BJ (cell line): ENCODE results near the gene ANGEL2. TPM values are rescaled to one million over a fixed set of nuclear protein-coding genes. Genes with fewer than 3 reads are reported as not detected.

ENCODE experiments used
- CTCF ChIA-PET: fragments of 350-600 bp; formaldehyde crosslinking; extraction: SDS; loops from one replicate; lab custom pipeline; 2021; ENCODE audit warnings: antibody characterized with exemption, inconsistent platforms; lab: Yijun Ruan, JAX
- POLR2A ChIA-PET: fragments of 300-600 bp; sonication (Branson Sonifier 250); formaldehyde crosslinking; extraction: SDS; loops from one replicate; lab custom pipeline; 2021; ENCODE audit warnings: antibody characterized with exemption; lab: Charles Lee
- DNase-seq: peaks from one replicate; pipeline ENCODE4 v3.0.0-alpha.2; 2011; ENCODE audit warnings: low read depth
- H3K27me3 ChIP-seq: 2 replicates; pipeline ENCODE4 v1.6.0; 2011; ENCODE audit warnings: low read length; ENCODE audit not compliant: control insufficient read depth, insufficient read depth
- H3K36me3 ChIP-seq: 2 replicates; pipeline ENCODE4 v1.5.1; 2011; ENCODE audit warnings: low read length; ENCODE audit not compliant: control insufficient read depth, insufficient read depth
- H3K4me3 ChIP-seq: 2 replicates; pipeline ENCODE4 v1.5.1; 2011; ENCODE audit warnings: low read depth, mild to moderate bottlenecking, control low read depth, low read length
- polyA minus RNA-seq: library from RNA; depleted of rRNA, polyadenylated mRNA; stranded (reverse); fragments of >200 nt; gene quantifications from 2 replicates; pipeline ENCODE4 v1.2.3, GENCODE V29; 2011; rRNA and poly(A)+ RNA removed
- polyA plus RNA-seq: library from polyadenylated mRNA; depleted of rRNA; stranded (reverse); fragments of >200 nt; gene quantifications from 2 replicates; pipeline ENCODE4 v1.2.3, GENCODE V29; 2011; rRNA removed
- TF ChIP-seq, protein P1 (sequence below): IDR thresholded peaks from 2 replicates; pipeline ENCODE4 v1.5.1; 2011; ENCODE audit warnings: low read depth, mild to moderate bottlenecking, control low read depth, inconsistent platforms, low read length, moderate library complexity; ENCODE audit not compliant: insufficient read depth

Gene ANGEL2, protein sequence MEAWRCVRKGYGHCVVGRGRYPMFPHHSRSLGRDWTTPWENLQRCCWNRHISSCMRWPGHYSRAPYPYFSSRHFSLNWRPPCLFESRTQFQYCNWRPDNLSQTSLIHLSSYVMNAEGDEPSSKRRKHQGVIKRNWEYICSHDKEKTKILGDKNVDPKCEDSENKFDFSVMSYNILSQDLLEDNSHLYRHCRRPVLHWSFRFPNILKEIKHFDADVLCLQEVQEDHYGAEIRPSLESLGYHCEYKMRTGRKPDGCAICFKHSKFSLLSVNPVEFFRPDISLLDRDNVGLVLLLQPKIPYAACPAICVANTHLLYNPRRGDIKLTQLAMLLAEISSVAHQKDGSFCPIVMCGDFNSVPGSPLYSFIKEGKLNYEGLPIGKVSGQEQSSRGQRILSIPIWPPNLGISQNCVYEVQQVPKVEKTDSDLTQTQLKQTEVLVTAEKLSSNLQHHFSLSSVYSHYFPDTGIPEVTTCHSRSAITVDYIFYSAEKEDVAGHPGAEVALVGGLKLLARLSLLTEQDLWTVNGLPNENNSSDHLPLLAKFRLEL
- polyA plus RNA-seq (13.3 and 23.2 TPM in 2 replicates), polyA minus RNA-seq (13.0 and 14.4 TPM in 2 replicates)

GRCh38 chr1:213015099-213016050 is at the start of gene ANGEL2:
Gene ANGEL2, minus strand, starts transcription at chr1:213015867. Its CDS starts 196 bp downstream, at chr1:213015671.
- peak; percentile 92 for DNase-seq
- POLR2A ChIA-PET: no interaction called here
- peak within 1 kb of the TSS; percentile 84 for H3K4me3 ChIP-seq
- no peaks in the 10 kb centered on the region for H3K36me3 ChIP-seq
- peaks cover 1% of the 10 kb centered on the region; the same call in 1 of the 2 replicates for H3K27me3 ChIP-seq
- TF ChIP-seq, protein P1, sequence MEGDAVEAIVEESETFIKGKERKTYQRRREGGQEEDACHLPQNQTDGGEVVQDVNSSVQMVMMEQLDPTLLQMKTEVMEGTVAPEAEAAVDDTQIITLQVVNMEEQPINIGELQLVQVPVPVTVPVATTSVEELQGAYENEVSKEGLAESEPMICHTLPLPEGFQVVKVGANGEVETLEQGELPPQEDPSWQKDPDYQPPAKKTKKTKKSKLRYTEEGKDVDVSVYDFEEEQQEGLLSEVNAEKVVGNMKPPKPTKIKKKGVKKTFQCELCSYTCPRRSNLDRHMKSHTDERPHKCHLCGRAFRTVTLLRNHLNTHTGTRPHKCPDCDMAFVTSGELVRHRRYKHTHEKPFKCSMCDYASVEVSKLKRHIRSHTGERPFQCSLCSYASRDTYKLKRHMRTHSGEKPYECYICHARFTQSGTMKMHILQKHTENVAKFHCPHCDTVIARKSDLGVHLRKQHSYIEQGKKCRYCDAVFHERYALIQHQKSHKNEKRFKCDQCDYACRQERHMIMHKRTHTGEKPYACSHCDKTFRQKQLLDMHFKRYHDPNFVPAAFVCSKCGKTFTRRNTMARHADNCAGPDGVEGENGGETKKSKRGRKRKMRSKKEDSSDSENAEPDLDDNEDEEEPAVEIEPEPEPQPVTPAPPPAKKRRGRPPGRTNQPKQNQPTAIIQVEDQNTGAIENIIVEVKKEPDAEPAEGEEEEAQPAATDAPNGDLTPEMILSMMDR: no peak
- CTCF ChIA-PET: interaction anchor here (1.4 kb wide), 1 partner anchor 350 kb away, joined by 6 read pairs; no protein-coding TSS in a partner anchor

GRCh38 chr1:213061263-213061662 is 45.6 kb upstream of the ANGEL2 start:
- no peak overlapping the region for H3K4me3 ChIP-seq
- TF ChIP-seq, protein P1: no peak
- no peaks in the 10 kb centered on the region for H3K27me3 ChIP-seq
- no peak for DNase-seq
- no peaks in the 10 kb centered on the region for H3K36me3 ChIP-seq
- ChIA-PET CTCF (interaction anchor here (0.6 kb wide), 1 partner anchor 310 kb away, joined by 3 read pairs; no protein-coding TSS in a partner anchor), POLR2A (no interaction called here)

DNA sequence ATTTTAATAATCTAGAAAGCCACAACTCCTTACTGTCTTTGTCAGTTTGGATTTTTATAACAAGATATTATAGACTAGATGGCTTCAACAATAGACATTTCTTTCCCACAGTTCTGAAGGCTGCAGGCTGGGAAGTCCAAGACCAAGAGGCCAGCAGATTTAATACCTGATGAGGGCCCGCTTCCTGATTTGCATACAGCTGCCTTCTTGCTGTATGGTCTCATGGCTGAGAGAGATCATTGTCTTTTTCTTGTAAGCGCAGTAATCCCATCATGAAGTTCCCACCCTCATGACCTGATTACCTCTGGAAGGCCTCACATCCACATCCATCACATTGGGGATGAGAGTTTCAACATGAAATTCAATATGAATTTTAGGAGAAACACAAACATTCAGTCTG is 45.2 kb upstream of the ANGEL2 start:
- TF ChIP-seq, protein P1: no peak
- ChIA-PET CTCF (no interaction called here), POLR2A (no interaction called here)
- Histone ChIP-seq H3K4me3 (no peak overlapping the region), H3K36me3 (no peaks in the 10 kb centered on the region), H3K27me3 (no peaks in the 10 kb centered on the region)
- DNase-seq: no peak

GRCh38 chr1:213057264-213058059 is 41.8 kb upstream of the ANGEL2 start:
- ChIA-PET POLR2A (no interaction called here), CTCF (interaction anchor here (0.6 to 1.0 kb wide), 2 partner anchors 25 to 78 kb away, joined by 3 read pairs; no protein-coding TSS in a partner anchor)
- Histone ChIP-seq H3K27me3 (no peaks in the 10 kb centered on the region), H3K36me3 (no peaks in the 10 kb centered on the region), H3K4me3 (no peak overlapping the region)
- TF ChIP-seq, protein P1: no peak
- DNase-seq: no peak
